ENCODE results near the gene CARD6. TPM values are rescaled to one million over a fixed set of nuclear protein-coding genes. Genes with fewer than 3 reads are reported as not detected.
"Not testable (repeated sequence)": the region's sequence is repeated elsewhere in the genome, so short reads cannot be mapped to it uniquely, and the experiment has no call there.

The CARD6 gene
- total and polyA plus RNA-seq, 2 experiments from 2014 or later = 0.06 to 0.12 TPM

DNA sequence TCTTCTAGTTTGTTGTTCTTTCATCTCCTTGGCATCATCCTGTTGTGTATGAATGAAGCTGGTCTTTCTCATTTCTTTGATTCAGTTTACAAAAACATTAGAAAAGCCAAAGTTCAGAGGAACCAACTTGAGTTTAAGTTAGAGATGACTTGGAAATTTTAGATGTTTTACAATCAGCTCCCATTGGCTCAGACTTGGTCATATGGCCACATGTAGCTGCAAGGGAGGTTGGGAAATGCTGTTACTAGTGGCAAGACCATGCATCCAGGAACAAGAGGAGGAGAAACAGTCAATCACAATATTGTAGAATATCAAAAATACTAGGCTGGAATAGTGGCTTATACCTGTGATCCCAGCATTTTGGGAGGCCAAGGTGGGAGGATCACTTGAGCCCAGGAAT is 19.5 kb downstream of the CARD6 start:
- TF ChIP-seq, protein P1, sequence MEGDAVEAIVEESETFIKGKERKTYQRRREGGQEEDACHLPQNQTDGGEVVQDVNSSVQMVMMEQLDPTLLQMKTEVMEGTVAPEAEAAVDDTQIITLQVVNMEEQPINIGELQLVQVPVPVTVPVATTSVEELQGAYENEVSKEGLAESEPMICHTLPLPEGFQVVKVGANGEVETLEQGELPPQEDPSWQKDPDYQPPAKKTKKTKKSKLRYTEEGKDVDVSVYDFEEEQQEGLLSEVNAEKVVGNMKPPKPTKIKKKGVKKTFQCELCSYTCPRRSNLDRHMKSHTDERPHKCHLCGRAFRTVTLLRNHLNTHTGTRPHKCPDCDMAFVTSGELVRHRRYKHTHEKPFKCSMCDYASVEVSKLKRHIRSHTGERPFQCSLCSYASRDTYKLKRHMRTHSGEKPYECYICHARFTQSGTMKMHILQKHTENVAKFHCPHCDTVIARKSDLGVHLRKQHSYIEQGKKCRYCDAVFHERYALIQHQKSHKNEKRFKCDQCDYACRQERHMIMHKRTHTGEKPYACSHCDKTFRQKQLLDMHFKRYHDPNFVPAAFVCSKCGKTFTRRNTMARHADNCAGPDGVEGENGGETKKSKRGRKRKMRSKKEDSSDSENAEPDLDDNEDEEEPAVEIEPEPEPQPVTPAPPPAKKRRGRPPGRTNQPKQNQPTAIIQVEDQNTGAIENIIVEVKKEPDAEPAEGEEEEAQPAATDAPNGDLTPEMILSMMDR (IDR thresholded peaks at IDR 0.05; ENCODE audit: low read depth, low read length) = no peak
- Histone ChIP-seq H3K36me3 (no peaks in the 10 kb centered on the region), H3K4me3 (no peak overlapping the region), H3K9me3 (ENCODE audit: low read depth) (no peaks in the 10 kb centered on the region), H3K27me3 (no peaks in the 10 kb centered on the region), H3K4me1 (ENCODE audit: low read depth) (no peaks in the 10 kb centered on the region), H3K27ac (no peak overlapping the region)
- DNase-seq (ENCODE audit: low read depth in 1 of 2, low spot score in 1 of 2) = no peak

DNA sequence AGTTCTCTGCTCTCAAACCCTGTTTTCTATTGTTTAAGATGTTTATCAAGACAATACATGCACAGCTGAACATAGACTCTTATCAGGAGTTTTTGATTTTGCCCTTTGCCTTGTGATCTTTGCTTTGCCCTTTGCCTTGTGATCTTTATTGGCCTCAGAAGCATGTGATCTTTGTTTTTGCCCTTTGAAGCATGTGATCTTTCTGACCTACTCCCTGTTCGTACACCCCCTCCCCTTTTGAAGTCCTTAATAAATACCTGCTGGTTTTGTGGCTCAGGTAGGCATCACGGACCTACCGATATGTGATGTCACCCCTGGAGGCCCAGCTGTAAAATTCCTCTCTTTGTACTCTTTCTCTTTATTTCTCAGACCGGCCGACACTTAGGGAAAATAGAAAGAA is 23.8 kb downstream of the CARD6 start:
- H3K27ac ChIP-seq; H3K9me3 ChIP-seq (ENCODE audit: low read depth); H3K4me3 ChIP-seq; H3K27me3 ChIP-seq; DNase-seq (ENCODE audit: low read depth in 1 of 2, low spot score in 1 of 2); H3K4me1 ChIP-seq (ENCODE audit: low read depth); H3K36me3 ChIP-seq: not testable (repeated sequence)

DNA sequence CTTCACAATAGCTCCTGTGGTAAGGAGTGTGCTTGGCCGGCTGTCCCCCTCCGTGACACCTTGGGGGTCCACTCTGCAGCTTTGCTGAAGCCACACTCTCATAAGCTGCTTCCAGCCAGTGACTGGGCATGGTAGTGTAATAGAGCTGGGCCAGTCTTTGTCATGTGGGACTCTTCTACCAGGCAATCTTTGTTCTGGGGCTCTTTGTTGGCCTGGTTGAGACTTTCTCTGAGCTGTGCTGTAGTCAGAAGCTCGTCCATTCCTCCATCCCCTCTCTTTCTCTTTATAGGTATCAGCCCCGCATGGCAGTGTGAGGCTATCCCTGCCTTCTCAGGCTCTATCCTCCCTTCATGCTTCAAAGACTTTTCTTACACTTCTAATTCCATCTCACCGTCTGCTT is 25.7 kb downstream of the CARD6 start:
- no peaks in the 10 kb centered on the region for H3K27me3 ChIP-seq
- TF ChIP-seq, protein P1 (IDR thresholded peaks at IDR 0.05; ENCODE audit: low read depth, low read length) = no peak
- no peak for DNase-seq (ENCODE audit: low read depth in 1 of 2, low spot score in 1 of 2)

DNA sequence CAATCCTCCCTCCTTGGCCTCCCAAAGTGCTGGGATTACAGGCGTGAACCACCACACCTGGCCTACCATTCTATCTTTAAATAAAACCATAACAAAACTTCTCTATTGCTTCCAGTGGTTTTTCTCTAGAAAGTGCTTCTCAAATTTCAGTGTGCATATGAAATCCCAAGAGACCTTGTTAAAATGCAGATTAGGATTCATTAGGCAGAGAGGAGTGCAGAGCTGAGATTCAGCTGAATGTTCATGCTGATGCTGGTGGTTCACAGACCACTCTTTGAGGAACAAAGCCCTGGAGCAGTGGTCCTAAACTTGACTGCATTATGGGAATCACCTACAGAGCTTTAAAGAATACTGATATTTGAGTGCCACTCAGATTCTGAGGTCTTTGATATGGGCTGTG is 28.2 kb downstream of the CARD6 start:
- no peak for DNase-seq (ENCODE audit: low read depth in 1 of 2, low spot score in 1 of 2)
- H3K4me1 ChIP-seq (ENCODE audit: low read depth) = no peaks in the 10 kb centered on the region
- H3K27me3 ChIP-seq = no peaks in the 10 kb centered on the region
- no peak overlapping the region for H3K4me3 ChIP-seq
- TF ChIP-seq, protein P1 (IDR thresholded peaks at IDR 0.05; ENCODE audit: low read depth, low read length) = no peak
- no peaks in the 10 kb centered on the region for H3K36me3 ChIP-seq
- no peaks in the 10 kb centered on the region for H3K9me3 ChIP-seq (ENCODE audit: low read depth)
- no peak overlapping the region for H3K27ac ChIP-seq

More for the DNA sequence above, 25.7 kb downstream of the CARD6 start:
- H3K9me3 ChIP-seq (ENCODE audit: low read depth) = no peaks in the 10 kb centered on the region
- no peaks in the 10 kb centered on the region for H3K4me1 ChIP-seq (ENCODE audit: low read depth)
- no peaks in the 10 kb centered on the region for H3K36me3 ChIP-seq
- no peak overlapping the region for H3K27ac ChIP-seq
- H3K4me3 ChIP-seq = no peak overlapping the region

DNA sequence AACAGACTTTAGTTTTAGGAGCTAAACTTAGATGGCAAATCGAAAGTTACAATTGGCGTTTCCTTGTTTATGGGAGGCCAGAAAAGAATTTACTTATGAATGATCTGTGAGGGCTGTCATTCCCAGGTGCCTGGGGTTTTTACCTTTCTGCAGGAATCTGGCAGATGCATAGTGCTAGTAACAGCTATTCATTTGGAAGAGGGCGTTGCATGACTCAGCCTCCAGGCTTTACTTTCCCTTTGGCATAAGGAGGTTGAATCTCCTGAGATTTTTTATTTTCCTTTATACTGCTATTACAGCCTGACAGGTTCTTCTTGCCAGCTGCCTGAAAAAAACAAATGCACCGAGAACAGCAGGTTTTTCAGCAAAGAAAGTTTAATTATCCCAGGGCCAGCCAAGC is 30.0 kb downstream of the CARD6 start:
- Histone ChIP-seq H3K9me3 (ENCODE audit: low read depth) (no peaks in the 10 kb centered on the region), H3K36me3 (no peaks in the 10 kb centered on the region), H3K27me3 (no peaks in the 10 kb centered on the region), H3K27ac (no peak overlapping the region), H3K4me1 (ENCODE audit: low read depth) (no peaks in the 10 kb centered on the region), H3K4me3 (no peak overlapping the region)
- DNase-seq (ENCODE audit: low read depth in 1 of 2, low spot score in 1 of 2) = peak in 1 of 2 donors; percentile 3
- TF ChIP-seq, protein P1 (IDR thresholded peaks at IDR 0.05; ENCODE audit: low read depth, low read length) = no peak

DNA sequence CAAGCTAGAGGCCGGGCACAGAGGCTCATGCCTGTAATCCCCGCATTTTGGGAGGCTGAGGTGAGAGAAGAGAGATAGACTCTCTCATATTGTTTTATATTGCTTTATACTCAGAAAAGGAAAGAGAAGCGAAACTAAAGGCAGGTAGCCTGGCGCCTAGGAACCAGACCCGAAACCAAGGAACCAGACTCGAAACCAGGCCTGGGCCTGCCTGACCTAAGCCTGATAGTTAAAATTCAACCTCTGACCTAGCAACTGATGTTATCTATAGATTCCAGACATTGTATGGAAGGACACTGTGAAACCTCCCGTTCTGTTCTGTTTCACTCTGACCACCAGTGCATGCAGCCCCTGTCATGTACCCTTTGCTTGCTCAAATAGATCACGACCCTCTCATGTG is 31.1 kb downstream of the CARD6 start:
- H3K27me3 ChIP-seq; H3K27ac ChIP-seq; H3K4me1 ChIP-seq (ENCODE audit: low read depth); DNase-seq (ENCODE audit: low read depth in 1 of 2, low spot score in 1 of 2); H3K4me3 ChIP-seq; H3K36me3 ChIP-seq; H3K9me3 ChIP-seq (ENCODE audit: low read depth): not testable (repeated sequence)

DNA sequence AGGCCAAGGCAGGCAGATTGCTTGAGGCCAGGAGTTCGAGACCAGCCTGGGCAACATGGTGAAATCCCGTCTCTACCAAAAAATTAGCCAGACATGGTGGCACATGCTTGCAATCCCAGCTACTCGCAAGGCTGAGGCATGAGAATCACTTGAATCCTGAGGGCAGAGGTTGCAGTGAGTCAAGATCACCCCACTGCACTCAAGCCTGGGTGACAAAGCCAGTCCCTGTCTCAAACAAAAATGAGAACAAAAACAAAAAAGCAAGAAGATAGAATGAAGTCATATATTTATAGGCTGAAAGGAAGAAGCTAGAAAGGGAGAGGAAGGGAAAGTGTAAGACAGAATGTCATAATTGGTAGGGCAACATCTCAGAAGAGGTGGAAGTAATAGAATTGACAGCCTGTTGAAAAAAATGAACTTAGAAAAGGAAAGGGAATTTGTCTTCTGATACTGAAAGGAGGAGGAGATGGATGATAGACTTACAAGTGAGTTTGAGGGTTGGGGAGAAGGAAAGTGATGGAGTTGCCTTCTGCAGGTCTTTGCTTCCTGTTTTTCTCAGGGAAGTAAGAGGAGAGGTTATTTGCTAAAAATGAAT is 32.2 kb downstream of the CARD6 start:
- no peaks in the 10 kb centered on the region for H3K27me3 ChIP-seq
- no peak overlapping the region for H3K4me3 ChIP-seq
- no peak for DNase-seq (ENCODE audit: low read depth in 1 of 2, low spot score in 1 of 2)
- no peaks in the 10 kb centered on the region for H3K36me3 ChIP-seq
- H3K9me3 ChIP-seq (ENCODE audit: low read depth) = no peaks in the 10 kb centered on the region
- TF ChIP-seq, protein P1 (IDR thresholded peaks at IDR 0.05; ENCODE audit: low read depth, low read length) = no peak
- no peaks in the 10 kb centered on the region for H3K4me1 ChIP-seq (ENCODE audit: low read depth)
- no peak overlapping the region for H3K27ac ChIP-seq
